ENCODE data around the gene APOLD1. TPM values are rescaled to one million over a fixed set of nuclear protein-coding genes. Genes with fewer than 3 reads are reported as not detected.
A peak's percentile ranks its signal among the peaks of the same experiment; 100 is the strongest.
"Not testable (repeated sequence)": the region's sequence is repeated elsewhere in the genome, so short reads cannot be mapped to it uniquely, and the experiment has no call there.

APOLD1 gene
- polyA plus RNA-seq, 4 donors = 0.22 to 29.9 (median 4.8) TPM

- no peak for FAIRE-seq
- H3K9me3 ChIP-seq (ENCODE audit: control insufficient read depth in 2 of 2, insufficient read depth in 1 of 2, low read depth in 1 of 2, low read length in 1 of 2) = no peaks in the 10 kb centered on the region
- no peak for DNase-seq
- H3K4me3 ChIP-seq (ENCODE audit: low read depth in 1 of 3, low read length in 3 of 3) = no peak overlapping the region
- H3K27ac ChIP-seq (ENCODE audit: low read depth in 1 of 3, low read length in 2 of 3) = no peak overlapping the region
- H3K27me3 ChIP-seq (ENCODE audit: control insufficient read depth in 3 of 3, insufficient read depth in 3 of 3, low read length in 3 of 3) = no peaks in the 10 kb centered on the region
- H3K36me3 ChIP-seq (ENCODE audit: control insufficient read depth in 3 of 3, insufficient read depth in 2 of 3, low read depth in 1 of 3, low read length in 3 of 3) = no peaks in the 10 kb centered on the region
- 87 to 97% (median 88%) methylated on average over 3 of the region's 3 CpGs for WGBS, 3 donors
- peaks cover 0 to 20% (median 4%) of the 10 kb centered on the region in 3 donors for H3K4me1 ChIP-seq (ENCODE audit: control insufficient read depth in 3 of 3, insufficient read depth in 2 of 3, low read depth in 1 of 3, low read length in 2 of 3)
Observed at GRCh38 chr12:12797794-12798152, 12.3 kb downstream of the APOLD1 start.

- H3K27me3 ChIP-seq (ENCODE audit: control insufficient read depth in 3 of 3, insufficient read depth in 3 of 3, low read length in 3 of 3) = no peaks in the 10 kb centered on the region
- H3K4me3 ChIP-seq (ENCODE audit: low read depth in 1 of 3, low read length in 3 of 3) = no peak overlapping the region
- H3K9me3 ChIP-seq (ENCODE audit: control insufficient read depth in 2 of 2, insufficient read depth in 1 of 2, low read depth in 1 of 2, low read length in 1 of 2) = no peaks in the 10 kb centered on the region
- H3K4me1 ChIP-seq (ENCODE audit: control insufficient read depth in 3 of 3, insufficient read depth in 2 of 3, low read depth in 1 of 3, low read length in 2 of 3) = peaks cover 0 to 25% (median 4%) of the 10 kb centered on the region in 3 donors
- no peaks in the 10 kb centered on the region for H3K36me3 ChIP-seq (ENCODE audit: control insufficient read depth in 3 of 3, insufficient read depth in 2 of 3, low read depth in 1 of 3, low read length in 3 of 3)
- FAIRE-seq = no peak
- peak; percentile 83 to 85 for DNase-seq
- 5 to 78% (median 25%) methylated on average over 1 of the region's 1 CpG for WGBS, 3 donors
- peak overlapping the region in 1 of 3 donors; percentile 69 for H3K27ac ChIP-seq (ENCODE audit: low read depth in 1 of 3, low read length in 2 of 3)
Observed at GRCh38 chr12:12798480-12798879, 13.0 kb downstream of the APOLD1 start.

- 72 to 94% (median 77%) methylated on average over 8 of the region's 8 CpGs for WGBS, 3 donors
- DNase-seq (no peak), FAIRE-seq (no peak)
- H3K27ac ChIP-seq (ENCODE audit: low read depth in 1 of 3, low read length in 2 of 3) = peak overlapping the region in 1 of 3 donors; percentile 69
- no peaks in the 10 kb centered on the region for H3K36me3 ChIP-seq (ENCODE audit: control insufficient read depth in 3 of 3, insufficient read depth in 2 of 3, low read depth in 1 of 3, low read length in 3 of 3)
- no peaks in the 10 kb centered on the region for H3K9me3 ChIP-seq (ENCODE audit: control insufficient read depth in 2 of 2, insufficient read depth in 1 of 2, low read depth in 1 of 2, low read length in 1 of 2)
- H3K4me1 ChIP-seq (ENCODE audit: control insufficient read depth in 3 of 3, insufficient read depth in 2 of 3, low read depth in 1 of 3, low read length in 2 of 3) = peaks cover 0 to 34% (median 4%) of the 10 kb centered on the region in 3 donors
- no peaks in the 10 kb centered on the region for H3K27me3 ChIP-seq (ENCODE audit: control insufficient read depth in 3 of 3, insufficient read depth in 3 of 3, low read length in 3 of 3)
- no peak overlapping the region for H3K4me3 ChIP-seq (ENCODE audit: low read depth in 1 of 3, low read length in 3 of 3)
Observed at GRCh38 chr12:12799163-12799920, 13.9 kb downstream of the APOLD1 start.

DNA sequence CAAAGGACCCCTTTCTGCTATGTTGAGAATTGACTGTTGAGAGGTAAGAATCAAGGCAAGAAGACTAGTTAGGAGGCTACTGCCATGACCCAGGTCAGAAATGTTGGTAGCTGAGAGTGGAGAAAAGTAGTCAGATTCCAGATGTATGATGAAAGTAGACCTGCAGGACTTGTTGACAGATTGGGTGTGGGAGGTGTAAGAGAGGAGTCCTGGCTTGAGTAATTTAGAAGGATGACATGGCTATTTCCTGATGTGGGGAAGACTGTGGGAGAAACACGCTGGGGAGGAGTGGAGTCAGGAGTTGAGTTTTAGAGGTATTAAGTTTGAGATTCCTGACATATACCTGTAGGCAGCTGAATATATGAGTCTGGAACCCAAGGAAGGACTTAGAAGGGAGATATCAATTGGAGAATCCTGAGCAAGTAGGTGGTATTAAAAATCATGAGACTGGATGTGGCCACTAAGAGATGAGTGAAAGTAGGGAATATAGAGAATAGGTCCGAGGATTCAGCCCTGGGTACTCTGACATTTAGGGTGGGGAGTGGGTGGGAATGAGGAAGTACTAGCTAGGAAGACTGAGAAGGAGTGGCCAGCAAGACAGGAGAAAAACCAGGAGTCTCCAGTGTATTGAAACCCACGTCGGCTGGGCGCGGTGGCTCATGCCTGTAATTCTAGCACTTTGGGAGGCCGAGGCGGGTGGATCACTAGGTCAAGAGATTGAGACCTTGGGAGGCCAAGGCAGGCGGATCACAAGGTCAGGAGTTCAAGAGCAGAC, 15.1 kb downstream of the APOLD1 start:
- Histone ChIP-seq H3K9me3 (ENCODE audit: control insufficient read depth in 2 of 2, insufficient read depth in 1 of 2, low read depth in 1 of 2, low read length in 1 of 2) (no peaks in the 10 kb centered on the region), H3K36me3 (ENCODE audit: control insufficient read depth in 3 of 3, insufficient read depth in 2 of 3, low read depth in 1 of 3, low read length in 3 of 3) (no peaks in the 10 kb centered on the region), H3K27ac (ENCODE audit: low read depth in 1 of 3, low read length in 2 of 3) (no peak overlapping the region), H3K4me1 (ENCODE audit: control insufficient read depth in 3 of 3, insufficient read depth in 2 of 3, low read depth in 1 of 3, low read length in 2 of 3) (peaks cover 0 to 37% (median 4%) of the 10 kb centered on the region in 3 donors), H3K4me3 (ENCODE audit: low read depth in 1 of 3, low read length in 3 of 3) (no peak overlapping the region), H3K27me3 (ENCODE audit: control insufficient read depth in 3 of 3, insufficient read depth in 3 of 3, low read length in 3 of 3) (no peaks in the 10 kb centered on the region)
- 80 to 92% (median 82%) methylated on average over 9 of the region's 9 CpGs for WGBS, 3 donors
- FAIRE-seq (no peak), DNase-seq (no peak)

GRCh38 chr12:12801656-12802055, 16.2 kb downstream of the APOLD1 start:
- FAIRE-seq; H3K36me3 ChIP-seq (ENCODE audit: control insufficient read depth in 3 of 3, insufficient read depth in 2 of 3, low read depth in 1 of 3, low read length in 3 of 3); H3K27me3 ChIP-seq (ENCODE audit: control insufficient read depth in 3 of 3, insufficient read depth in 3 of 3, low read length in 3 of 3); H3K9me3 ChIP-seq (ENCODE audit: control insufficient read depth in 2 of 2, insufficient read depth in 1 of 2, low read depth in 1 of 2, low read length in 1 of 2); H3K4me3 ChIP-seq (ENCODE audit: low read depth in 1 of 3, low read length in 3 of 3); H3K27ac ChIP-seq (ENCODE audit: low read depth in 1 of 3, low read length in 2 of 3); DNase-seq: not testable (repeated sequence)
- 89 to 100% (median 94%) methylated on average over 4 of the region's 4 CpGs for WGBS, 3 donors
- peaks cover 0 to 37% (median 4%) of the 10 kb centered on the region in 3 donors for H3K4me1 ChIP-seq (ENCODE audit: control insufficient read depth in 3 of 3, insufficient read depth in 2 of 3, low read depth in 1 of 3, low read length in 2 of 3)

GRCh38 chr12:12803186-12803585, 17.7 kb downstream of the APOLD1 start:
- Histone ChIP-seq H3K36me3 (ENCODE audit: control insufficient read depth in 3 of 3, insufficient read depth in 2 of 3, low read depth in 1 of 3, low read length in 3 of 3) (no peaks in the 10 kb centered on the region), H3K27ac (ENCODE audit: low read depth in 1 of 3, low read length in 2 of 3) (peak overlapping the region; percentile 65 to 90 (median 79)), H3K27me3 (ENCODE audit: control insufficient read depth in 3 of 3, insufficient read depth in 3 of 3, low read length in 3 of 3) (no peaks in the 10 kb centered on the region), H3K4me1 (ENCODE audit: control insufficient read depth in 3 of 3, insufficient read depth in 2 of 3, low read depth in 1 of 3, low read length in 2 of 3) (peaks cover 0 to 31% (median 4%) of the 10 kb centered on the region in 3 donors), H3K4me3 (ENCODE audit: low read depth in 1 of 3, low read length in 3 of 3) (no peak overlapping the region), H3K9me3 (ENCODE audit: control insufficient read depth in 2 of 2, insufficient read depth in 1 of 2, low read depth in 1 of 2, low read length in 1 of 2) (no peaks in the 10 kb centered on the region)
- no peak for FAIRE-seq
- DNase-seq = peak; percentile 93 to 99
- 10 to 34% (median 15%) methylated on average over 2 of the region's 2 CpGs for WGBS, 3 donors

DNA sequence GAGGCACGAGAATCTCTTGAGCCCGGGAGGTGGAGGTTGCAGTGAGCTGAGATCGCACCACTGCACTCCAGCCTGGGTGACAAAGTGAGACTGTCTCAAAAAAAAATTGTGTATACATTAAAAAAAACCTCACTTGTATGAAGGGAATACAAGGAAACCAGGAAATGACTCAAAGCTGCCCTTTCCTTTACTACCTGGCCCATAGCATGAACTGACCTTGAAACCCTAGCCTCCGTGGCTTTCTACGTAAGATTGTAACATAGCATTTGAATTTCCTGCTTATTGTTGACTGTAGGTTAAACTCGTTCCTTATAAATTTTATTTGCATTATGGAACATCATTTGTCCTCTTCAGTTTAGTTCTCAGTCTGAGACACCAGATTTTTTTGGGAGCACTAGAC, 18.6 kb downstream of the APOLD1 start:
- WGBS, 3 donors = 43 to 55% (median 52%) methylated on average over 6 of the region's 6 CpGs
- FAIRE-seq = no peak
- DNase-seq = peak; percentile 78 to 82
- Histone ChIP-seq H3K27me3 (ENCODE audit: control insufficient read depth in 3 of 3, insufficient read depth in 3 of 3, low read length in 3 of 3) (no peaks in the 10 kb centered on the region), H3K4me1 (ENCODE audit: control insufficient read depth in 3 of 3, insufficient read depth in 2 of 3, low read depth in 1 of 3, low read length in 2 of 3) (peaks cover 0 to 34% (median 0%) of the 10 kb centered on the region in 3 donors), H3K27ac (ENCODE audit: low read depth in 1 of 3, low read length in 2 of 3) (peak overlapping the region; percentile 13 to 84 (median 79)), H3K4me3 (ENCODE audit: low read depth in 1 of 3, low read length in 3 of 3) (no peak overlapping the region), H3K9me3 (ENCODE audit: control insufficient read depth in 2 of 2, insufficient read depth in 1 of 2, low read depth in 1 of 2, low read length in 1 of 2) (no peaks in the 10 kb centered on the region), H3K36me3 (ENCODE audit: control insufficient read depth in 3 of 3, insufficient read depth in 2 of 3, low read depth in 1 of 3, low read length in 3 of 3) (no peaks in the 10 kb centered on the region)

GRCh38 chr12:12804432-12804886, 19.0 kb downstream of the APOLD1 start:
- 55 to 65% (median 63%) methylated on average over 6 of the region's 6 CpGs for WGBS, 3 donors
- no peak for FAIRE-seq
- Histone ChIP-seq H3K9me3 (ENCODE audit: control insufficient read depth in 2 of 2, insufficient read depth in 1 of 2, low read depth in 1 of 2, low read length in 1 of 2) (no peaks in the 10 kb centered on the region), H3K36me3 (ENCODE audit: control insufficient read depth in 3 of 3, insufficient read depth in 2 of 3, low read depth in 1 of 3, low read length in 3 of 3) (no peaks in the 10 kb centered on the region), H3K4me3 (ENCODE audit: low read depth in 1 of 3, low read length in 3 of 3) (no peak overlapping the region), H3K4me1 (ENCODE audit: control insufficient read depth in 3 of 3, insufficient read depth in 2 of 3, low read depth in 1 of 3, low read length in 2 of 3) (peaks cover 0 to 38% (median 3%) of the 10 kb centered on the region in 3 donors), H3K27me3 (ENCODE audit: control insufficient read depth in 3 of 3, insufficient read depth in 3 of 3, low read length in 3 of 3) (no peaks in the 10 kb centered on the region), H3K27ac (ENCODE audit: low read depth in 1 of 3, low read length in 2 of 3) (peak overlapping the region; percentile 13 to 84 (median 79))
- no peak for DNase-seq

Data from small intestine (tissue), 7 donors.